Panc1 (cell line): ENCODE data around the gene SETMAR.
"Not testable (repeated sequence)": the region's sequence is repeated elsewhere in the genome, so short reads cannot be mapped to it uniquely, and the experiment has no call there.

Source experiments
- CTCF ChIP-seq: fragments of 450-650 bp; IDR thresholded peaks from 2 replicates; pipeline ENCODE4 v1.5.1; 2017; ENCODE audit warnings: mild to moderate bottlenecking
- POLR2AphosphoS5 ChIP-seq: IDR thresholded peaks from 2 replicates; pipeline ENCODE4 v1.6.1; 2012; ENCODE audit warnings: mild to moderate bottlenecking, low read depth, low read length, moderate library complexity

GRCh38 chr3:4329806-4330205, 26.6 kb downstream of the SETMAR start:
- not testable (repeated sequence) for TF ChIP-seq CTCF, POLR2AphosphoS5
